WTC11 (cell line): ENCODE measurements around the gene ACAT2. TPM values are rescaled to one million over a fixed set of nuclear protein-coding genes. Genes with fewer than 3 reads are reported as not detected.

Experiments used
- ATAC-seq: fragments of 200-7000 bp; cut with Tn5 transposase; 2 replicates; pipeline ENCODE4 v1.10.0; 2021; ENCODE audit warnings: mild to moderate bottlenecking, moderate library complexity
- CTCF ChIA-PET: fragments of 300-600 bp; sonication (Branson Sonifier 250); formaldehyde crosslinking; loops from one replicate; lab custom pipeline; 2021; ENCODE audit warnings: antibody characterized with exemption; lab: Charles Lee
- POLR2A ChIA-PET: fragments of 350-600 bp; sonication (Branson Sonifier 250); formaldehyde crosslinking; loops from one replicate; lab custom pipeline; 2021; ENCODE audit warnings: antibody characterized with exemption; lab: Charles Lee
- DNase-seq: peaks from one replicate; pipeline ENCODE4 v3.0.0; 2021; ENCODE audit warnings: low spot score
- H3K27ac Mint-ChIP-seq: 2 replicates; pipeline ENCODE4 v1.8.0; 2021; ENCODE audit warnings: mixed read lengths
- H3K27me3 Mint-ChIP-seq: 2 replicates; pipeline ENCODE4 v1.8.0; 2021; ENCODE audit warnings: low read depth, mild to moderate bottlenecking, moderate library complexity, mixed read lengths
- H3K36me3 Mint-ChIP-seq: 2 replicates; pipeline ENCODE4 v1.8.0; 2021; ENCODE audit warnings: mixed read lengths
- H3K4me1 Mint-ChIP-seq: 2 replicates; pipeline ENCODE4 v1.8.0; 2022; ENCODE audit warnings: mixed read lengths
- H3K4me3 Mint-ChIP-seq: 2 replicates; pipeline ENCODE4 v1.8.0; 2021; ENCODE audit warnings: mild to moderate bottlenecking, moderate library complexity, mixed read lengths
- H3K9me3 Mint-ChIP-seq: 2 replicates; pipeline ENCODE4 v1.8.0; 2021; ENCODE audit warnings: mixed read lengths
- E2F4 ChIP-seq: sonication (generic); formaldehyde crosslinking; IDR thresholded peaks from 2 replicates; pipeline ENCODE4 v1.8.1; 2022; ENCODE audit warnings: low read depth, mild to moderate bottlenecking, moderate library complexity, missing genetic modification reagents, borderline replicate concordance
- ETV6 ChIP-seq: sonication (generic); formaldehyde crosslinking; IDR thresholded peaks from 2 replicates; pipeline ENCODE4 v1.8.1; 2022; ENCODE audit warnings: mild to moderate bottlenecking, missing genetic modification reagents
- FOXK1 ChIP-seq: sonication (generic); formaldehyde crosslinking; IDR thresholded peaks from 2 replicates; pipeline ENCODE4 v1.8.0; 2022; ENCODE audit warnings: mild to moderate bottlenecking, moderate library complexity, missing genetic modification reagents
- FOXP4 ChIP-seq: sonication (generic); formaldehyde crosslinking; IDR thresholded peaks from 2 replicates; pipeline ENCODE4 v1.8.0; 2022; ENCODE audit warnings: mild to moderate bottlenecking, missing genetic modification reagents
- GABPB1 ChIP-seq: sonication (generic); formaldehyde crosslinking; IDR thresholded peaks from 2 replicates; pipeline ENCODE4 v1.8.1; 2023; ENCODE audit warnings: mild to moderate bottlenecking, missing genetic modification reagents
- GRHL2 ChIP-seq: fragments of 250-450 bp; sonication (Bioruptor Pico); IDR thresholded peaks from 2 replicates; pipeline ENCODE4 v1.8.0; 2022; ENCODE audit warnings: mild to moderate bottlenecking, moderate library complexity; ENCODE audit not compliant: insufficient replicate concordance, severe bottlenecking
- JUN ChIP-seq: sonication (generic); formaldehyde crosslinking; IDR thresholded peaks from 2 replicates; pipeline ENCODE4 v1.8.0; 2023; ENCODE audit warnings: mild to moderate bottlenecking, missing genetic modification reagents
- NR1H2 ChIP-seq: sonication (generic); formaldehyde crosslinking; IDR thresholded peaks from 2 replicates; pipeline ENCODE4 v1.9.0; 2021; ENCODE audit warnings: mild to moderate bottlenecking, moderate library complexity, missing genetic modification reagents
- SP1 ChIP-seq: sonication (generic); formaldehyde crosslinking; conservative IDR thresholded peaks from 2 replicates; pipeline ENCODE4 v1.8.1; 2022; ENCODE audit warnings: missing genetic modification reagents
- ZBTB43 ChIP-seq: sonication (generic); formaldehyde crosslinking; IDR thresholded peaks from 2 replicates; pipeline ENCODE4 v1.8.1; 2023; ENCODE audit warnings: mild to moderate bottlenecking, missing genetic modification reagents
- ZNF219 ChIP-seq: sonication (generic); formaldehyde crosslinking; IDR thresholded peaks from 2 replicates; pipeline ENCODE4 v1.8.0; 2023; ENCODE audit warnings: missing genetic modification reagents, mild to moderate bottlenecking, borderline replicate concordance
- ZNF671 ChIP-seq: fragments of 250-450 bp; sonication (Bioruptor Pico); IDR thresholded peaks from 2 replicates; pipeline ENCODE4 v1.8.0; 2021; ENCODE audit warnings: mild to moderate bottlenecking
- total RNA-seq: library from RNA; stranded (reverse); gene quantifications from 3 replicates; pipeline ENCODE4 v1.2.3, GENCODE V29; 2021
- TF ChIP-seq, protein P1 (sequence below): sonication (generic); formaldehyde crosslinking; IDR thresholded peaks from 2 replicates; pipeline ENCODE4 v1.8.0; 2022; ENCODE audit warnings: mild to moderate bottlenecking, missing genetic modification reagents
- TF ChIP-seq, protein P2 (sequence below): sonication (generic); formaldehyde crosslinking; IDR thresholded peaks from 2 replicates; pipeline ENCODE4 v1.8.1; 2023; ENCODE audit warnings: mild to moderate bottlenecking, missing genetic modification reagents, moderate library complexity
- TF ChIP-seq, protein P3 (sequence below): fragments of 250-450 bp; sonication (Bioruptor Pico); IDR thresholded peaks from 2 replicates; pipeline ENCODE4 v1.9.0; 2021; ENCODE audit warnings: mild to moderate bottlenecking, borderline replicate concordance

ACAT2 gene
- total RNA-seq, 1 experiment from 2014 or later, result 138 TPM

GRCh38 chr6:159806021-159806458 is 44.2 kb downstream of the ACAT2 start:
- Mint-ChIP-seq H3K36me3 (no peaks in the 10 kb centered on the region), H3K27me3 (no peaks in the 10 kb centered on the region), H3K4me3 (no peak overlapping the region), H3K9me3 (no peaks in the 10 kb centered on the region), H3K27ac (no peak overlapping the region), H3K4me1 (peaks cover 7% of the 10 kb centered on the region)
- POLR2A ChIA-PET, result no interaction called here
- CTCF ChIA-PET, result interaction anchor here (1.1 kb wide), 1 partner anchor 16 kb away, joined by 4 read pairs; the partner anchor contains the start of gene MRPL18
- TF ChIP-seq GABPB1 (peak; percentile 90), GRHL2 (CRISPR knock-in tag) (no peak), ZNF219 (no peak), FOXK1 (CRISPR knock-in tag) (no peak), ZNF671 (no peak), JUN (CRISPR knock-in tag) (no peak), E2F4 (CRISPR knock-in tag) (no peak), ZBTB43 (CRISPR knock-in tag) (no peak), FOXP4 (CRISPR knock-in tag) (no peak)
- ATAC-seq (no peak), DNase-seq (no peak)

DNA sequence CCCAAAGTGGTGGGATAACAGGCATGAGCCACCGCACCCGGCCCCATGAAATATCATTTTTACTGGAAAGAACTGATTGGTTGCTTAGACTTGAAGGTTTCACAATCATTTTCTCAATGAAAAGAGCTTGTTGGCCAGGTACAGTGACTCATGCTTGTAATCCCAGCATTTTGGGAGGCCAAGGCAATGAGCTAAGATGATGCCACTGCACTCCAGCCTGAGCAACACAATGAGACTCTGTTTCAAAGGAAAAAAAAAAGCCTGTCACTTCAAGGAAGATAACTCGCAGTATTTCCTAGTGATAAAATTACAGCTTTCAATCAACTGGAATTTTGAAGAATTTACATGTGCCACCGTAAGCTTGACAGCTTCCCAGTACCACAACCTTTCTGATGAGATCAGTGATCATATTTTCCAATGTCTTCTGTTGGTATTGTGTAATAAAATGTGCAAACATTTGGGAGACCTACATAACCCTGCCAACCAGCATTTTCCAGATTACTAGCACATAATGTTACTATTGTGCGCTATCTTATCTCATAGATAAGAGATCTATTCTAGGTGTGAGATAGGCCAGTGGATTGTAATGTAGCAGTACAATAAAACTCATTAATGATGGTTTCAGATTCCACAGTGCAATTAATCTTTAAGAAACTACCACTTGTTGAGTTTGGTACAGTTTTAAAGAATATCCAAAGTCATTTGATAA is 45.5 kb downstream of the ACAT2 start:
- DNase-seq, result no peak
- H3K9me3 Mint-ChIP-seq, result no peaks in the 10 kb centered on the region
- CTCF ChIA-PET, result interaction anchor here (0.6 to 1.1 kb wide), 2 partner anchors 17 to 212 kb away, joined by 4 to 7 read pairs; partner anchors contain the start of gene MRPL18
- H3K4me3 Mint-ChIP-seq, result no peak overlapping the region
- no peak for ATAC-seq
- H3K4me1 Mint-ChIP-seq, result peaks cover 12% of the 10 kb centered on the region
- no peak overlapping the region for H3K27ac Mint-ChIP-seq
- TF ChIP-seq GABPB1 (no peak; the same call in 1 of the 2 replicates), E2F4 (CRISPR knock-in tag) (no peak), ETV6 (CRISPR knock-in tag) (no peak), ZNF219 (no peak), NR1H2 (CRISPR knock-in tag) (no peak), SP1 (no peak)
- TF ChIP-seq, protein P1, sequence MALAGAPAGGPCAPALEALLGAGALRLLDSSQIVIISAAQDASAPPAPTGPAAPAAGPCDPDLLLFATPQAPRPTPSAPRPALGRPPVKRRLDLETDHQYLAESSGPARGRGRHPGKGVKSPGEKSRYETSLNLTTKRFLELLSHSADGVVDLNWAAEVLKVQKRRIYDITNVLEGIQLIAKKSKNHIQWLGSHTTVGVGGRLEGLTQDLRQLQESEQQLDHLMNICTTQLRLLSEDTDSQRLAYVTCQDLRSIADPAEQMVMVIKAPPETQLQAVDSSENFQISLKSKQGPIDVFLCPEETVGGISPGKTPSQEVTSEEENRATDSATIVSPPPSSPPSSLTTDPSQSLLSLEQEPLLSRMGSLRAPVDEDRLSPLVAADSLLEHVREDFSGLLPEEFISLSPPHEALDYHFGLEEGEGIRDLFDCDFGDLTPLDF, result no peak
- TF ChIP-seq, protein P2, sequence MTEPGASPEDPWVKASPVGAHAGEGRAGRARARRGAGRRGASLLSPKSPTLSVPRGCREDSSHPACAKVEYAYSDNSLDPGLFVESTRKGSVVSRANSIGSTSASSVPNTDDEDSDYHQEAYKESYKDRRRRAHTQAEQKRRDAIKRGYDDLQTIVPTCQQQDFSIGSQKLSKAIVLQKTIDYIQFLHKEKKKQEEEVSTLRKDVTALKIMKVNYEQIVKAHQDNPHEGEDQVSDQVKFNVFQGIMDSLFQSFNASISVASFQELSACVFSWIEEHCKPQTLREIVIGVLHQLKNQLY (CRISPR knock-in tag), result no peak
- TF ChIP-seq, protein P3, sequence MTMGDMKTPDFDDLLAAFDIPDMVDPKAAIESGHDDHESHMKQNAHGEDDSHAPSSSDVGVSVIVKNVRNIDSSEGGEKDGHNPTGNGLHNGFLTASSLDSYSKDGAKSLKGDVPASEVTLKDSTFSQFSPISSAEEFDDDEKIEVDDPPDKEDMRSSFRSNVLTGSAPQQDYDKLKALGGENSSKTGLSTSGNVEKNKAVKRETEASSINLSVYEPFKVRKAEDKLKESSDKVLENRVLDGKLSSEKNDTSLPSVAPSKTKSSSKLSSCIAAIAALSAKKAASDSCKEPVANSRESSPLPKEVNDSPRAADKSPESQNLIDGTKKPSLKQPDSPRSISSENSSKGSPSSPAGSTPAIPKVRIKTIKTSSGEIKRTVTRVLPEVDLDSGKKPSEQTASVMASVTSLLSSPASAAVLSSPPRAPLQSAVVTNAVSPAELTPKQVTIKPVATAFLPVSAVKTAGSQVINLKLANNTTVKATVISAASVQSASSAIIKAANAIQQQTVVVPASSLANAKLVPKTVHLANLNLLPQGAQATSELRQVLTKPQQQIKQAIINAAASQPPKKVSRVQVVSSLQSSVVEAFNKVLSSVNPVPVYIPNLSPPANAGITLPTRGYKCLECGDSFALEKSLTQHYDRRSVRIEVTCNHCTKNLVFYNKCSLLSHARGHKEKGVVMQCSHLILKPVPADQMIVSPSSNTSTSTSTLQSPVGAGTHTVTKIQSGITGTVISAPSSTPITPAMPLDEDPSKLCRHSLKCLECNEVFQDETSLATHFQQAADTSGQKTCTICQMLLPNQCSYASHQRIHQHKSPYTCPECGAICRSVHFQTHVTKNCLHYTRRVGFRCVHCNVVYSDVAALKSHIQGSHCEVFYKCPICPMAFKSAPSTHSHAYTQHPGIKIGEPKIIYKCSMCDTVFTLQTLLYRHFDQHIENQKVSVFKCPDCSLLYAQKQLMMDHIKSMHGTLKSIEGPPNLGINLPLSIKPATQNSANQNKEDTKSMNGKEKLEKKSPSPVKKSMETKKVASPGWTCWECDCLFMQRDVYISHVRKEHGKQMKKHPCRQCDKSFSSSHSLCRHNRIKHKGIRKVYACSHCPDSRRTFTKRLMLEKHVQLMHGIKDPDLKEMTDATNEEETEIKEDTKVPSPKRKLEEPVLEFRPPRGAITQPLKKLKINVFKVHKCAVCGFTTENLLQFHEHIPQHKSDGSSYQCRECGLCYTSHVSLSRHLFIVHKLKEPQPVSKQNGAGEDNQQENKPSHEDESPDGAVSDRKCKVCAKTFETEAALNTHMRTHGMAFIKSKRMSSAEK (CRISPR knock-in tag), result no peak
- H3K36me3 Mint-ChIP-seq, result no peaks in the 10 kb centered on the region
- H3K27me3 Mint-ChIP-seq, result no peaks in the 10 kb centered on the region
- POLR2A ChIA-PET, result no interaction called here
